Astrocyte of the hippocampus (primary cell): Measurements from ENCODE around the gene TAF5.
"Not testable (repeated sequence)": the region's sequence is repeated elsewhere in the genome, so short reads cannot be mapped to it uniquely, and the experiment has no call there.

ENCODE experiments used
- DNase-seq: peaks from one replicate; pipeline ENCODE4 v3.0.0; 2011; ENCODE audit warnings: low read depth, low spot score

Gene TAF5

GRCh38 chr10:103367782-103368518 lies at the start of gene TAF5:
TAF5 (plus strand) TSS chr10:103367976; CDS start chr10:103367990, 14 bp downstream.
- peak; percentile 97 for DNase-seq

- no peak for DNase-seq
Observed at GRCh38 chr10:103327906-103328305, 39.9 kb upstream of the TAF5 start.

DNA sequence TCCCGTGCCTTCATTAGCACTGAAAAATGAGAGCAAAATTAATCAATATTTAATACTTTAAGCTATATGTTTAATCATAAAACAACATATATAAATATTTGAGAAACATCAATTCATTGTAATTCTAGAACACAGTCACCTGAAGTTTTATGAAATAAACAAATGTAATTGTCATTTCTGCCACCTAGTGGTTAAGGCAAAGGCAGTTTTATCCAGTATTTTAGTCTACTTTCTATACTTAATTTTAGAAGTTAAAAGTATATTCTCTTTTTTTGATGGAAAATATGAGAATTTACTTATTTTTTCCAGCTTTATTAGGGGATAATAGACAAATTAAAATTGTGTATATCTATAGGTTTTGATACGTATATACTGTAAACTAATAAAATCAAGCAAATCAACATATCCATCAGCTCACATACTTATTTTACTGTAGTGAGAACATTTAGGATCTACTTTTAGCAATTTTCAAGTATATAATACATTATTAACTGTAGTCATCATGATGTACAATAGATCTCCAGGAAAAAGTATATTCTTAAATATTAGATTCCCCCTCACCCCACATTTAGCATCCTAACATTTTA lies 33.7 kb upstream of the TAF5 start:
- DNase-seq: peak; percentile 26

- DNase-seq: no peak
Observed at GRCh38 chr10:103334567-103334966, 33.2 kb upstream of the TAF5 start.

DNA sequence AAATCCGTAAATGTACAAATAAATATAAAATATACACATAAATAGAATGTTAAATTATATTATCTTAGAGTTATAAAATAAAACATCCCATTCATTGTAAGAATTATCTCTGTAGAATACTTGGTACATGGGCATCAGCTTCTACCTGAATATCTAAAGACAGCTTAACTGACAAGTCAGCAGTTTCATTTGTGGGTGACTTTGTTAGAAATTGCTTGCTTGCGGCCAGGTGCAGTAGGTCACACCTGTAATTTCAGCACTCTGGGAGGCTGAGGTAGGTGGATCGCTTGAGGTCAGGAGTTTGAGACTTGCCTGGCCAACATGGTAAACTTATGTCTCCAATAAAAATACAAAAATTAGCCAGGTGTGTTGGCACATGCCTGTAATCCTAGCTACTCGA lies 31.4 kb upstream of the TAF5 start:
- no peak for DNase-seq

DNA sequence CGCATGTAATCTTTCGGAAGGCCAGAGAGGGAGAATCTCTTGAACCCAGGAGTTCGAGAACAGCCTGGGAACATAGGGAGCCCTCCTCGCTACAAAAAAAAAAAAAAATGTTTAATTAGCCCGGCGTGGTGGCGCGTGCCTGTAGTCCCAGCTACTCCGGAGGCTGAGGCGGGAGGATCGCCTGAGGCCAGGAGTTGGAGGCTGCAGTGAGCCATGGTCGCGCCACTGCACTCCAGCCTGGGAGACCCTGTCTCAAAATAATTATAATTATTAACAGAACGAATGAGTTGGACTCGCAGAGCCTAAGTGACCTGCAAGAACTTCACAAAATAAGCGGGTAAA lies 17.6 kb upstream of the TAF5 start:
- DNase-seq: peak; percentile 1

DNA sequence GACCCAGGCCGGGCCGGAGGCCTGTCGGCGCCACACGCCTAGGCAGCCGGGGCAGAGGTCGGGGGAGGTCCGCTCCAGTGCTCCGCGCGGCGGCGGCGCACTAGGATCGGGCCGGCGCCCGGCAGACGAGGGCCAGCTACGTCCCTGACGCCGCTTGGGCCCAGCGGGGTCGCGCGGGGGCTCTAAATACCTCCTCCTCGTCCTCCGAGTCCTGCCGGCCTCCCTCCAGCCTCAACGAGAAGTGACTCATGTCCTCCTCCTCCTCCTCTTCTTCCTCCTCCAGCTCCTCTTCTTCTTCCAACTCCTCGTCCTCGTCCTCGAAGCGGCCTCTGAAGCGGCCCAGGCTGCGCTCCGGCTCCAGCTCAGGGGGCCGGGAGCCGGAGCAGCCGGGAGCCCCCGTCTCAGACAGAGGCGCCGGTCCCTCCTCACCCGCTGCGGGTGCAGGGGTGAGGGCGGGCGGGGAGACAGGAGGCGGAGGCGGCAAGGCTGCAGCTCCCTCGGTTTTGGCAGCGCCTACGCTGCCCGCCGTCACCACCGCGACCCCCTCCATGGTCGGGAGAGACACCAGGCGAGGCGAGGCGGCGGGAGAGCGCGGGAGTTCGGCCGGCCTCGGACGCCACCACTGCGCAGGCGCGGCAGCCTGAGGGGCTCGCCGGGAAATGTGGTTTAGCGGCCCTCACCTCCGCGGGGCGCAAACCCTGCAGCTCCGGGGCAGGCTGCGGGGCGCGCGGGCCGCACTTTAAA lies 17.1 kb upstream of the TAF5 start, which contains the start of gene PCGF6:
PCGF6 (minus strand) TSS at position 624 of the 744 bp plus-strand sequence; CDS start at position 550, 74 bp downstream.
- peak; percentile 95 for DNase-seq

- DNase-seq: no peak
Observed at GRCh38 chr10:103353281-103353680, 14.5 kb upstream of the TAF5 start.

- DNase-seq: not testable (repeated sequence)
Observed at GRCh38 chr10:103354567-103354966, 13.2 kb upstream of the TAF5 start.

GRCh38 chr10:103355906-103356599 lies 11.7 kb upstream of the TAF5 start:
- DNase-seq: no peak

DNA sequence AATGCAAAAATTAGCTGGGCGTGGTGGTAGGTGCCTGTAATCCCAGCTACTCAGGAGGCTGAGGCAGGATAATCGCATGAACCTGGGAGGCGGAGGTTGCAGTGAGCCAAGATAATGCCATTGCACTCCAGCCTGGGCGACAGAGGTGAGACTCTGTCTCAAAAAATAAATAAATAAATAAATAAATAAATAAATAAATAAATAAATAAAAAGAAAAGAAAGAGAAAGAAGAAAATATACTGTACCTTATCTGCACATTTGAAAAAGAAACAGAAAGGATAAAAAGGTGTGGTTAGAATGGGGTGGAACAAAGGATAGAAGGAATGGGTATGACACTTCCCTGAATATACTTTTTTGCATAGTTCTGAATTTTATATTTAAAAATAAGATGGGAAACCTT lies 8.3 kb upstream of the TAF5 start:
- not testable (repeated sequence) for DNase-seq

GRCh38 chr10:103360791-103361190 lies 7.0 kb upstream of the TAF5 start:
- DNase-seq: not testable (repeated sequence)

DNA sequence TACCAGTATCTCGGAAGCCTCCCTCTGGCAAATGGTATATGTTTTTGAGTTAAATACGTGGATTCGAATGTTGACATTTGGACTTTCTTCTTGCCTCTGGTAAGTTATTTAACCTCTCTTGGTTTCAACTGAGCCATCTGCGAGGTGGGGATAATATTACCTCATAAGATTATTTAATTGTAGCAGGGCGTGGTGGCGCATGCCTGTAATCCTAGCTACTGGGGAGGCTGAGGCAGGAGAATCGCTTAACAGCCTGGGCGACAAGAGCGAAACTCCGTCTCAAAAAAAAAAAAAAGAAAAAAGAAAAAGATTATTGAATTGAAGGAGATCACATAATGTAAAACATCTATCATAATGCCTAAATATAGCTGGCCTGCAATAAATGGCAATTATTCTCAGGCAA lies 396 bp upstream of the TAF5 start:
- DNase-seq: no peak

DNA sequence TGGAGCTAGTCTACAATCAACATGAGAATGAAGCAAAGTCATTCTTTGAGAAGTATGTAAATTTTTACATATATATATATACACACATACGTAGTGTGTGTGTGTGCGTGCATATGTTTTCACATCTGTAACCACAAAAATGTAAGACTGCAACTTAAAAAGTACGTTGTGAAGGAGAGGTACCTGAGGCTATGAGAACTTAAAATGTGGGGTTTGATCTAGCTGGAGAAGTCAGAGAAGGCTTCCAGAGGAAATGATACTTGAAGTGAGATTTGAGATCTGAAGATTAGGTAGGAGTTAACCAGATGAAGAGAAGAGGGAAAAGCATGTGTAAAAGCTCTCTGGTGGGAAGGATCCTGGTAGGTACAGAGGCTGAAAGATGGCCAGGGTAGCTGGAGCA lies 5.8 kb downstream of the TAF5 start:
- no peak for DNase-seq

DNA sequence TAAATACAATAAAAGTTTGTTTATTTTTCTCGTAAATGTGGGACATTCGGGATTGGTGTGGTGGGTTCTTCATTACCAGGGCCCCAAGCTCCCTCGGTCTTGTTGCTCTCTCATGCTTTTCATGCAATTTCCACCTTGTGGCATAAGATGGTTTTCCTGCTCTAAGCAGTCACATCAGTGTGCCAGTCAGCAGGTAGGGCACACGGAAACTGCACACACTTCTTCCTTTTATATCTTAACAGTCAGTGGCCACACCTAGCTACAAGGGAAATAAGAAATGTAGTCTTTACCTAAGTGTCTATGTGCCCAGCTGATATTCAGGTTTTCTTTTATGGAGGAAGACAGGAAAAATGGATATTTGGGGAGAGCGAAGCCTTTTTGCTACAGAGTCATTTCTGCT lies 6.5 kb downstream of the TAF5 start:
- no peak for DNase-seq

DNA sequence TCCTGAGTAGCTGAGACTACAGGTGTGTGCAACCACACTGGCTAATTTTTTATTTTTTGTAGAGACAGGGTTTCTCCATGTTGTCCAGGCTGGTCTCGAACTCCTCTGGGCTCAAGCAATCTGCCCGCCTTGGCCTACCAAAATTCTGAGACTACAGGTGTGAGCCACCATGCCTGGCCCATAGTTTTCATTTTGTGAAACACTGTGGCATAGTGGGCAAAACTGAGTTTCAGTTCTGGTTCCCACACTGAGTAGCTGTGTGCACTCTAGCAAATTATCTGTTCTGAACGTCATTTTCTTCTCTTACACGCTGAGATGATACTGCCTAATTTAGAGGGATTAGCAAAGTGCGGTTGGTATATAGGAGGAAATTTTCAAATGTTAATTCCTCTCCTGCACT lies 15.0 kb downstream of the TAF5 start:
- no peak for DNase-seq

- DNase-seq: peak; percentile 21
Observed at GRCh38 chr10:103394180-103394579, 26.4 kb downstream of the TAF5 start.

DNA sequence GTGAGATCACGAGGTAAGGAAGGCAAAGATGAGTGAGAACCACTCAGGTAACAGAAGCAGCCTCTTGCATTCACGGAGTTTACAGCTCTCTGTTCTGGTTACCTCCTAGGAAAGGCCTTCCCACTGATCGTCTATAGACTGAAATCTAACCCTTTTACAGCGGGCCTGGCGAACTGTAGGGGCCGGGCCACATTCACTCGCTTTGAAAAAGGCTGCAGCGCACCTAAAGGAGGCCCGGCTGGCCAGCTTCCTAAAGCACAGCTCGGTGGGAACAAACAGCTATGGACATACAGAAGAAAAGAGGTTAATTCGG lies 27.9 kb downstream of the TAF5 start:
- peak; percentile 43 for DNase-seq

DNA sequence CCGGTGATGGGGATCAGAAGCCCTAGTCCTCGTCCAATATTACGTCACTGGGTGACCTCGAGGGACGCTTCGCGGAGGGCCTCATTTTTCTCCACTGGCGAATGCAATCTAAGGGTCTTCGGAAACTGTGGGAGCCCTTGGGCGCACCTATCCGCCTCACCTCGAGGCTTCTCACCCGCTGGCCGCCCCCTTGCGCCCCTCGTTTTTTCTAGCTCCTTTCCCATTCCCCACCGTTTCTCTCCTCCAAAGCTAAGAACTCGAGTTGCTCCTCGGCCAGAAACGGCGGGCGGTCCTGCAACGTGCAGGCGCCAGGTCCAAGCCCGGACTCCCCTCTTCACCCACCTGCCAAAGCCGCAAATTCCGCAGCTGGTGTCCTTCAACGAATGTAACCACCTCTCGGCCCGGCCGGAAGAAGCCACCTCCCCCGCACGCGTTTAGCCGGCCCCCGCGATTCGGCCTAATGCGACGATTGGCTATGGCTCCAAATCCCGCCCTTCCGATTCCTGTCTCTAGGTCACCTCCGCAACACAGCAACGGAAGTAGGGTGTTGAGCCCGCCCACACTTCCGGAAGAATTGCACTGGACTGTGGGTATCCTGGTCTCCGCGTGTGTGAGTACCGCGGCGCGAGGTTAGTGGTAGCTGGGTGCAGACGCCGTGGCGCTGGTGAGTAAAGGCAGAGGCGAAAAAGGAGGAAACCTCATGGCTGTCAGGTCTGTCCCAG lies 28.5 kb downstream of the TAF5 start, which contains the start of the genes ATP5MK and PDCD11:
ATP5MK (minus strand) TSS at position 409 of the 722 bp plus-strand sequence. CDS start 4,018 bp downstream, outside the sequence.
PDCD11 (plus strand) TSS at position 560 of the 722 bp plus-strand sequence. CDS start 1,801 bp downstream, outside the sequence.
- DNase-seq: peak; percentile 99

DNA sequence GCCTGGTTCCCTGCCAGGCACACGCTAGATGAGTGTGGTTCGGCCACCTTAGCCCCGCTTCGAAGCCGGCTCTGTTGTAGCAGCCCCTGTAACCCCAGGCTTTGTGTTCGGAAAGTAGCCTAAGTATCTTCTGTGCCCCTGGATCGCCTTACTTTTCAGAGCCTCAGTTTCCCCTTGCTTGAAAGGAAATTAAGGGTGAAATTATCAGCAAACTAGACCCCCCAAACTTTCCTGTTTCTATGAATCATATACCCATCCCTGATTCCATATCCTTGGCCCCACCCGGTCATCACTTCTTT lies 29.0 kb downstream of the TAF5 start:
- no peak for DNase-seq

DNA sequence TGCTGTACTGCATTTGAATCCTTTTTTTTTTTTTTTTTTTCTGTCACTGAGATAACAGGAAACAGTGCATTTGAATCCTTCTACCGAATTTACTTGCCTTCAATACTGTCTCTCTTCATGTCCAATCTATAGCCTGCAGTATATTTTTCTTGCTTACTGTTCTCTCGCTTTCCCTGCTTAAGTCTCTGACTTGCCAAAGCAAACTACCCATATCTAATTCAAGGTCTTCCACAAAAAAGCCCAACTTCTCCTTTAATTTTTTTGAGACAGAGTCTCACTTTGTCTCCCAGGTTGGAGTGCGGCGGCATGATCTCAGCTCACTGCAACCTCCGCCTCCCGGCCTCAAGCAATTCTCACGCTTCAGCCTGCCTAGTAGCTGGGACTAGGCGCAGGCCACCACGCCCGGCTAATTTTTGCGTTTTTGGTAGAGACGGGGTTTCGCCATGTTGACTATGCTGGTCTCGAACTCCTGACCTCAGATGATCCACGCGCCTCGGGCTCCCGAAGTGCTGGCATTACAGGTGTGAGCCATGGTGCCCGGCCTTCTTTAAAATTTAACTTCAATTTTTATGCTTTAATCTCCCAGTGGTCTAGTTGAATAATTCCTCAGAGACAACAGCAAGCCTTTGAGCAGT lies 29.5 kb downstream of the TAF5 start:
- DNase-seq: peak; percentile 2
